SK-N-MC (cell line): ENCODE results near the gene PLA2G2D.

Experiments used
- EZH2 ChIP-seq: fragments of 200-600 bp; sonication (generic); IDR thresholded peaks from one replicate; pipeline ENCODE4 v1.6.1; 2017; ENCODE audit warnings: antibody characterized with exemption
- POLR2AphosphoS5 ChIP-seq: IDR thresholded peaks from 2 replicates; pipeline ENCODE4 v1.6.1; 2012; ENCODE audit warnings: mild to moderate bottlenecking, low read depth, low read length, borderline replicate concordance

DNA sequence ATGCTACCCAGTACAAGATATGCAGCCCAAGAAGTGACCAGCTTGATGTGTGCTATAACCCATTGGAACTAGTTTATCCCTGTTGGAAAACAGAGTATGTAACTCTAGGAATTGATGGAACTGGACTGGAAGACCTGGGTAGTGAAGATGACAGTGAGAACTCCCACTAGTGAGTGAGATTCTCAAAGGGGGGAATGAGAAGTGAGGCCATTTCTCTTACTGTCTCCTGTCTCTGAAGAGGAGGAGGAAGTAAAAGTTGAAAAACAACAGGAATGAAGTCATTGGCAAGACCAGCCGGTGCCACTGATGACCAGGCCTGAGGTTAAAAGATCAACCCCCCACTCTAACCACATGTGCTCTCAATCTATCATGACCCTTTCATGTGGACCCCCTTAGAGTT lies 40.7 kb upstream of the PLA2G2D start:
- TF ChIP-seq POLR2AphosphoS5 (no peak), EZH2 (no peak)
